GM23248 (cell line): ENCODE measurements around the gene PLCH2. TPM values are rescaled to one million over a fixed set of nuclear protein-coding genes. Genes with fewer than 3 reads are reported as not detected.

Source experiments
- DNase-seq: peaks from one replicate; pipeline ENCODE4 v3.0.0-alpha.2; 2015
- H2AFZ ChIP-seq: fragments of 200-600 bp; sonication (generic); 2 replicates; pipeline ENCODE4 v1.6.1; 2016; ENCODE audit warnings: antibody characterized with exemption
- H3F3A ChIP-seq: fragments of 200-600 bp; sonication (generic); 2 replicates; pipeline ENCODE4 v1.6.1; 2016; ENCODE audit warnings: mild to moderate bottlenecking, antibody characterized with exemption, mixed run types; ENCODE audit not compliant: insufficient read depth
- H3K27ac ChIP-seq: fragments of 200-600 bp; sonication (generic); 2 replicates; pipeline ENCODE4 v1.5.1; 2016; ENCODE audit warnings: mild to moderate bottlenecking
- H3K27me3 ChIP-seq: fragments of 200-600 bp; sonication (generic); replicated peaks from 2 replicates; pipeline ENCODE4 v1.6.1; 2016; ENCODE audit warnings: mild to moderate bottlenecking; ENCODE audit not compliant: insufficient read depth
- H3K36me3 ChIP-seq: fragments of 200-600 bp; sonication (generic); 2 replicates; pipeline ENCODE4 v1.6.1; 2016; ENCODE audit warnings: low read depth, mild to moderate bottlenecking
- H3K4me1 ChIP-seq: fragments of 200-600 bp; sonication (generic); 2 replicates; pipeline ENCODE4 v1.6.1; 2016; ENCODE audit warnings: mild to moderate bottlenecking; ENCODE audit not compliant: insufficient read depth
- H3K4me2 ChIP-seq: fragments of 200-600 bp; sonication (generic); one replicate; pipeline ENCODE4 v1.6.1; 2016; ENCODE audit warnings: mild to moderate bottlenecking; ENCODE audit not compliant: unreplicated experiment
- H3K4me3 ChIP-seq: fragments of 200-600 bp; sonication (generic); 2 replicates; pipeline ENCODE4 v1.5.1; 2016; ENCODE audit warnings: mild to moderate bottlenecking
- H3K79me2 ChIP-seq: fragments of 200-600 bp; sonication (generic); 2 replicates; pipeline ENCODE4 v1.6.1; 2016; ENCODE audit warnings: mild to moderate bottlenecking; ENCODE audit not compliant: insufficient read depth
- H3K9ac ChIP-seq: fragments of 200-600 bp; sonication (generic); 2 replicates; pipeline ENCODE4 v1.6.1; 2016; ENCODE audit warnings: mild to moderate bottlenecking
- H3K9me2 ChIP-seq: fragments of 200-600 bp; sonication (generic); 2 replicates; pipeline ENCODE4 v1.6.1; 2016; ENCODE audit warnings: mixed run types, mild to moderate bottlenecking, moderate library complexity; ENCODE audit not compliant: insufficient read depth
- H3K9me3 ChIP-seq: fragments of 200-600 bp; sonication (generic); one replicate; pipeline ENCODE4 v1.6.1; 2017; ENCODE audit warnings: low read depth
- H4K20me1 ChIP-seq: fragments of 200-600 bp; sonication (generic); 2 replicates; pipeline ENCODE4 v1.6.0; 2016; ENCODE audit not compliant: insufficient read depth
- EZH2 ChIP-seq: fragments of 200-600 bp; sonication (generic); IDR thresholded peaks from 2 replicates; pipeline ENCODE4 v1.6.1; 2018; ENCODE audit warnings: antibody characterized with exemption, mild to moderate bottlenecking; ENCODE audit not compliant: insufficient read depth, poor library complexity, severe bottlenecking
- EZH2phosphoT487 ChIP-seq: fragments of 200-600 bp; sonication (generic); IDR thresholded peaks from 2 replicates; pipeline ENCODE4 v1.6.1; 2018; ENCODE audit warnings: antibody characterized with exemption, moderate library complexity, mild to moderate bottlenecking, low read depth; ENCODE audit not compliant: insufficient read depth
- WGBS, 2 experiments: methylation state at CpG; one replicate each; pipeline ENCODE4 v1.1.6; 2015 to 2017; ENCODE audit warnings: low lambda C conversion rate in 2 of 2, low coverage in 1 of 2; ENCODE audit errors: missing lambda C conversion rate in 2 of 2; 5-methylcytosine and 5-hydroxymethylcytosine counted together
- in situ Hi-C: fragments of 300-500 bp; cut with MboI; formaldehyde crosslinking; loops from 2 replicates; pipeline ENCODE4 v1.15.0; 2020
- polyA plus RNA-seq: library from polyadenylated mRNA; unstranded; fragments of >200 nt; fragmentation: Nextera tagmentation; extraction: Ambion mirVana; gene quantifications from 2 replicates; pipeline ENCODE4 v1.2.1, GENCODE V29; 2016
- total RNA-seq: library from RNA; depleted of rRNA; stranded (reverse); fragments of >200 nt; shearing (Covaris generic); gene quantifications from 2 replicates; pipeline ENCODE4 v1.2.3, GENCODE V29; 2014

The PLCH2 gene
- total and polyA plus RNA-seq, 2 experiments from 2014 or later = not detected

- DNase-seq = peak; percentile 48
- Histone ChIP-seq H2AFZ (no peak overlapping the region), H3K4me2 (peak overlapping the region; percentile 1), H3K9ac (no peak overlapping the region), H3K4me3 (0 out of 2 replicates have a peak overlapping the region, but pooled peaks have one; percentile 32), H4K20me1 (no peaks in the 10 kb centered on the region), H3K36me3 (no peaks in the 10 kb centered on the region), H3K27me3 (peaks cover 18% of the 10 kb centered on the region), H3K27ac (no peak overlapping the region), H3K9me2 (no peaks in the 10 kb centered on the region), H3K9me3 (no peaks in the 10 kb centered on the region), H3F3A (no peaks in the 10 kb centered on the region), H3K4me1 (peaks cover 23% of the 10 kb centered on the region), H3K79me2 (peaks cover 18% of the 10 kb centered on the region)
- TF ChIP-seq EZH2 (no peak), EZH2phosphoT487 (no peak)
- 8 to 12% methylated on average over 41 to 48 of the region's 84 CpGs for WGBS, 2 experiments
- in situ Hi-C loops = no loop called here
Measured at GRCh38 chr1:2528966-2529783, 53.1 kb downstream of the PLCH2 start.

GRCh38 chr1:2529784-2530512 is 53.9 kb downstream of the PLCH2 start, which contains the start of gene HES5:
Gene HES5 (minus strand): TSS chr1:2530263. CDS start chr1:2530164, 99 bp downstream.
- Histone ChIP-seq H3F3A (no peaks in the 10 kb centered on the region), H3K79me2 (peaks cover 11% of the 10 kb centered on the region), H3K27me3 (peaks cover 18% of the 10 kb centered on the region), H3K9ac (peak within 1 kb of the TSS; percentile 48; the same call in 1 of the 2 replicates), H3K9me3 (no peaks in the 10 kb centered on the region), H3K27ac (no peak within 1 kb of the TSS), H2AFZ (0 out of 2 replicates have a peak within 1 kb of the TSS, but pooled peaks have one; percentile 17), H3K9me2 (no peaks in the 10 kb centered on the region), H3K36me3 (no peaks in the 10 kb centered on the region), H3K4me3 (peak within 1 kb of the TSS; percentile 32; the same call in 1 of the 2 replicates), H4K20me1 (no peaks in the 10 kb centered on the region), H3K4me1 (peaks cover 23% of the 10 kb centered on the region), H3K4me2 (peak within 1 kb of the TSS; percentile 1)
- in situ Hi-C loops = no loop called here
- TF ChIP-seq EZH2 (peak; percentile 91), EZH2phosphoT487 (no peak)
- WGBS, 2 experiments = 2 to 4% methylated on average over 74 to 85 of the region's 91 CpGs
- peak; percentile 72 for DNase-seq

- WGBS, 2 experiments = 23% methylated on average over 27 to 30 of the region's 30 CpGs
- Histone ChIP-seq H3K4me1 (peaks cover 22% of the 10 kb centered on the region), H3K79me2 (peaks cover 3% of the 10 kb centered on the region), H3K27ac (no peak overlapping the region), H3K27me3 (peaks cover 18% of the 10 kb centered on the region), H3K4me2 (no peak overlapping the region), H3K36me3 (no peaks in the 10 kb centered on the region), H3K9ac (no peak overlapping the region), H2AFZ (no peak overlapping the region), H3F3A (no peaks in the 10 kb centered on the region), H3K9me2 (no peaks in the 10 kb centered on the region), H3K9me3 (no peaks in the 10 kb centered on the region), H4K20me1 (no peaks in the 10 kb centered on the region), H3K4me3 (no peak overlapping the region)
- peak; percentile 41 for DNase-seq
- in situ Hi-C loops = no loop called here
- TF ChIP-seq EZH2phosphoT487 (no peak), EZH2 (no peak)
Measured at GRCh38 chr1:2530513-2531361, 54.6 kb downstream of the PLCH2 start.
